GM19328 (cell line): Measurements from ENCODE around the gene ARHGEF28.

Experiments used
- ATAC-seq: cut with Tn5 transposase; IDR thresholded peaks from one replicate; pipeline ENCODE4 v1.9.1; 2021; ENCODE audit warnings: mild to moderate bottlenecking, moderate library complexity; ENCODE audit not compliant: unreplicated experiment

The ARHGEF28 gene

DNA sequence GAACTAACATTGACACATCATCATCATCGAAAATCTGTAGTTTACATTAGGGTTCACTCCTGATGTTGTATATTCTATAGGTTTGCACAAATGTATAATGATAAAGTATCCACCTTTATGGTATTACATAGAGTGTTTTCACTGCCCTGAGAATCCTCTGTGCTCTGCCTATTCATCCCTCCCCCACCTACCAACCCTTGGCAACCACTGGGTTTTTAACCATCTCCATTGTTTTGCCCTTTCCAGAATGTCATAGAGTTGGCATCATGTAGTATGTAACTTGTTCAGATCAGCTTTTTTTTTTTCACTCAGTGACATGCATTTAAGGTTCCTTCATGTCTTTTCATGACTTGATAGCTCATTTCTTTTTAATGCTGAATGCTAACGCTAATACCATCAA lies 106.0 kb downstream of the ARHGEF28 start:
- ATAC-seq: no peak

DNA sequence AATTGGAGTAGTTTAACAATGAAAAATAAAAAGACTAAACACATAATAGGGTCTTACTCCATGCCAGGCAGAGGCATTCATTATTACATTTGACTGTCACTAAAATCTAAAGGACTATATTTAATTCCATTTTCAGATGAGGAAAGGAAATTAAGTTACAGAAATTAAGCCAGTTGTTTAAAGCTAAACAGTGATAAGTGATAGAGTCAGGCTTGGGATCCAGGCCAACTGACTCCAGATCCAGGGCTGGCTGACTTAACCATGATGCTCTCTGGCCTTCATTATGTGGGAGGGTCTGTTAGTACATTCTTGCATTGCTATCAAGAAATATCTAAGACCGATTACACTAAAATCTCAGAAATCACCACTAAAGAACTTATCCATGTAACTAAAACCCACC lies 107.2 kb downstream of the ARHGEF28 start:
- ATAC-seq: no peak

- no peak for ATAC-seq
Measured at GRCh38 chr5:73735032-73735734, 109.2 kb downstream of the ARHGEF28 start.

DNA sequence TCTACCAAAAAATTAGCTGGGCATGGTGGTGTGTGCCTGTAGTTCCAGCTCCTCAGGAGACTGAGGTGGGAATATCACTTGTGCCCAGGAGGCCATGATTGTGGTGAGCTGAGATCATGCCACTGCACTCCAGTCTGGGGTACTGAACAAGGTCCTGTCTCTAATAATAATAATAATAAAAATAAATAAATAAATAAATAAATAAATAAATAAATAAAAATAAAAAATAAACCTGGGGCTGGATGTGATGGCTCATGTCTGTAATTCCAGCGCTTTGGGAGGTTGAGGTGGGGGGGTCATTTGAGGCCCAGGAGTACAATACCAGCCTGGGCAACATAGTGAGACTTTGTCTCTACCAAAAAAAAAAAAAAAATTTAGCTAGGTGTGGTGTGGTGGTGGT lies 113.7 kb downstream of the ARHGEF28 start:
- no peak for ATAC-seq

GRCh38 chr5:73740274-73740790 lies 114.3 kb downstream of the ARHGEF28 start:
- no peak for ATAC-seq

DNA sequence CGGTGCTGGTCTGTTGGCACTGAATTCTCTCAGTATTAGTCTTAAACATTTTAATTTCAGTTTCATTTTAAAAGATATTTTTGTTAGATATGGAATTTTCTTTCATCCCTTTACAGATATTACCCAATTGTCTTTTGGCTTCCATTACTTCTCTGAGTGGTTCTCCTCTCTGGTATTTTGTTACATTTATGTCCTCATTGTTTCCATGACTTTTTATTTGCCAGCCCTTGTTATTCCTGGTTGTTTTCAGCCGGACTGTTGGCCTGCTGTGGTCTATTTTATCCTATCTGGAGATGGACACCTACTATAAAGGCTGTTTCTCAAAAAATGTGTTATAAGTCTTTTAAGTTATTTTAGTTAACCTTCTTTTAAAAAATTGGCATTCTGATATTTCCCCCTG lies 117.2 kb downstream of the ARHGEF28 start:
- ATAC-seq: no peak

- ATAC-seq: no peak
Measured at GRCh38 chr5:73745836-73746235, 119.8 kb downstream of the ARHGEF28 start.

GRCh38 chr5:73746608-73747007 lies 120.6 kb downstream of the ARHGEF28 start:
- ATAC-seq: no peak

DNA sequence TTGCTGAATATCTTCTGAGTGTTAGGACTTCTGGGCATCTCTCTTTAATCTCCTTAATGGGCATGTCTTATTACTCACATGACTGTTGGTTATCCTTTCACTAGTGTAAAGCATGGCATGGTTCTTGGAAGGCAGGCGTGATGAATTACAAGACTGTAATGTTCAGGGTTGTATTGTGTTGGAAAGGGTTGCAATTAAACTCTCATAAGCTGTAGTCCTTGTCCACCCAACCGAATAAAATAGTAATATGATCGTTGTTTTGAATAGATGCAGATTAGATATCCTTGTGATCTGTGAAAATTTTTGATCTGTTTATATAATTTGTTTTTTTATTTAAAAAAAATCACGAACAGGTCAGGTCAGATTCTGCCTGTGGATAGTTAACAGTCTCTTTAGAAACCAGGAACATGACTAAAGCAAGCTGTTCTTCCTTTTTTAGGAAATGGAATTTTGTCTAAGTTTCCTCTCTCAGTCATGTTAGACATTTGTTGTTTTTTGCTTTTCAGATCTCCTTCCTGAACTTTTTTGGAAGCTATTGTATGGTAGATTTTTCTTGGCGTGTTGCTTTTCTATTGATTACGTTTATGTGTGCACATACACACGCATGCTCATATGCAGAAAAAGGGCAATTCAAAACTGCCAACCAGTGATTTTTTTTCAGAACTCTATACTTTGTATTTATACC lies 121.8 kb downstream of the ARHGEF28 start:
- ATAC-seq: no peak

GRCh38 chr5:73748510-73749400 lies 122.8 kb downstream of the ARHGEF28 start:
- ATAC-seq: no peak

GRCh38 chr5:73749485-73750270 lies 123.7 kb downstream of the ARHGEF28 start:
- ATAC-seq: no peak

DNA sequence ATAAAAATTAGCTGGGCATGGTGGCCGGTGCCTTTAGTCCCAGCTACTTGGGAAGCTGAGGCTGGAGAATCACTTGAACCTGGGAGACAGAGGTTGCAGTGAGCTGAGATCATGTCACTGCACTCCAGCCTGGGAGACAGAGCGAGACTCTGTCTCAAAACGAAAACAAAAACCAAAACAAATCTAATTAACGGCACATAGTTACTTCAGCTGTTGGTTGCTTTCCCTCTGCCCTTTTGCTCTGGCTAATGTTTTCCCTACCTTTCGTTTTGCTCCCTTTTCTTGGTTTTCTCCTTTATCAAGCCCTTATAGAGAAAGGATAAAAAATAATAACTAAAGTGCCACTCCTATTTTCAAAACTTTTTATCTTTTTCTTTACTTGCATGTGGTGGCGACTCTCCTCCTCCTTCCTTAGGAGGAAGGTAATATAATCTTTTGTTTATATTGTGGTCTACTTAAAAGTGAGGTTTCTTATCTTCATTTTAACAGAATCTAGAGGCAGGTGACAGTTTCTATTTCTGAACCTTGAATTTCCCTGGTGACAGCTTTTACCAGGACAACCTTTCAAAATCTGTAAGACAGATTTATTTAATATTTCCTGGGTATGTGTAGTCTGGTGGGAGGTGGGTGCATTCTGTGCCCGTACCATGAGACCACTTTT lies 125.4 kb downstream of the ARHGEF28 start:
- ATAC-seq: no peak

- ATAC-seq: no peak
Measured at GRCh38 chr5:73754254-73754653, 128.3 kb downstream of the ARHGEF28 start.

GRCh38 chr5:73757416-73757815 lies 131.4 kb downstream of the ARHGEF28 start:
- ATAC-seq: no peak

GRCh38 chr5:73759771-73760170 lies 133.8 kb downstream of the ARHGEF28 start:
- no peak for ATAC-seq

DNA sequence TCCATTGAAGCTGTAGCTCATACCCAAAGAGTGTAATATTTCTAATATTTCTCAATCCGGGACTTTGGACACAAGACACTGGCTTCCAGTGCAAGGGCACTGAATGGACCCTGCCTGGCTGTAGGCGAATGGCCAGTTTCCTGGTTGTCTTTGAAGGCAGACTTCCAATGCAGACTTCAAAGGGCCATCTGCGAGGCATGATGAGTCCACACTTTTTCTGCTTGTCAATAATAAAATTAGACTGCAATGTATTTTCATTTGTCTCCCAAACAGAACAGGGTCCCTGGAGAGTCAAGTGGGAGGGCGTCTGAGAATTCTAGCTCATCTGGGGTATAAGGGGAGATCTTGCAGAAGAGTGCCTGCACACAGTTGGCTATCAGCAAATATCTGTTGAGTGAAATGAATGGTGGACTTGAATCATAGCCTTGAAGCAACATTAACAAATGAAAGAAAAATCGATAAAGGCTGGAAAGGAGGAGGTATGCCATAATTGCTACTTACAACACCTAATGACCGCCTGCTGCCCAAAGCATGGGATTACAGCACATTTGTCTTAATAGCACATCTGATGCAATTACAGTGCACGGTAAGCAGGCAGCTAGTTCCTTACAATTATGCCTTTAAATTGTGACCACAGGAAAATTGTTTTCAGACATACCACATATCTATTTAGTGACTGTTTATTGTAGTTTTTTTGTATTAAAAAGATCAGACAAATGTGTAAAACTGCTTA lies 137.5 kb downstream of the ARHGEF28 start:
- no peak for ATAC-seq

- ATAC-seq: no peak
Measured at GRCh38 chr5:73764586-73764985, 138.6 kb downstream of the ARHGEF28 start.

- ATAC-seq: no peak
Measured at GRCh38 chr5:73764996-73765395, 139.0 kb downstream of the ARHGEF28 start.

DNA sequence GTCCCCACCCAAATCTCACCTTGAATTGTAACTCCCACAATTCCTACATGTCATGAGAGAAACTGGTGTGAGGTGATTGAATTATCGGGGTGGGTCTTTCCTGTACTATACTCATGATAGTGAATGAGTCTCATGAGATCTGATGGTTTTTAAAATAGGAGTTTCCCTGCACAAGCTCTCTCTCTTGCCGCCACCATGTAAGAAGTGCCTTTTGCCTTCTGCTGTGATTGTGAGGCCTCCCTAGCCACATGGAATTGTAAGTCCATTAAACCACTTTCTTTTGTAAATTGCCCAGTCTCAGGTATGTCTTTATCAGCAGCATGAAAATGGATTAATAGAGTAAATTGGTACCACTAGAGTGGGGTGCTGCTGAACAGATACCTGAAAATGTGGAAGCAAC lies 140.9 kb downstream of the ARHGEF28 start:
- ATAC-seq: no peak
